H4 (cell line): ENCODE measurements around the gene UST. TPM values are rescaled to one million over a fixed set of nuclear protein-coding genes. Genes with fewer than 3 reads are reported as not detected.
A peak's percentile ranks its signal among the peaks of the same experiment; 100 is the strongest.
"Not testable (repeated sequence)": the region's sequence is repeated elsewhere in the genome, so short reads cannot be mapped to it uniquely, and the experiment has no call there.

ENCODE experiments used
- DNase-seq: peaks from one replicate; pipeline ENCODE4 v3.0.0-alpha.2; 2015; ENCODE audit warnings: low spot score
- total RNA-seq: library from RNA; depleted of rRNA; stranded (reverse); fragments of >200 nt; shearing (Covaris generic); gene quantifications from 2 replicates; pipeline ENCODE4 v1.2.3, GENCODE V29; 2014

The UST gene
- total RNA-seq, 1 experiment from 2014 or later: 11.7 TPM

GRCh38 chr6:148868314-148868713 lies 121.5 kb downstream of the UST start:
- DNase-seq: no peak

GRCh38 chr6:148868901-148869300 lies 122.1 kb downstream of the UST start:
- no peak for DNase-seq

GRCh38 chr6:148869585-148869984 lies 122.8 kb downstream of the UST start:
- peak; percentile 35 for DNase-seq

- no peak for DNase-seq
Observed at GRCh38 chr6:148873154-148873553, 126.3 kb downstream of the UST start.

GRCh38 chr6:148873868-148874267 lies 127.0 kb downstream of the UST start:
- no peak for DNase-seq

GRCh38 chr6:148874698-148875293 lies 128.0 kb downstream of the UST start:
- DNase-seq: no peak

GRCh38 chr6:148878683-148879082 lies 131.9 kb downstream of the UST start:
- DNase-seq: no peak

GRCh38 chr6:148880742-148881141 lies 133.9 kb downstream of the UST start:
- DNase-seq: not testable (repeated sequence)

GRCh38 chr6:148881593-148882311 lies 134.9 kb downstream of the UST start:
- DNase-seq: no peak

GRCh38 chr6:148883270-148883669 lies 136.4 kb downstream of the UST start:
- DNase-seq: no peak

- no peak for DNase-seq
Observed at GRCh38 chr6:148884461-148884860, 137.6 kb downstream of the UST start.

- no peak for DNase-seq
Observed at GRCh38 chr6:148885136-148885865, 138.5 kb downstream of the UST start.

- DNase-seq: no peak
Observed at GRCh38 chr6:148885925-148886845, 139.4 kb downstream of the UST start.

- DNase-seq: no peak
Observed at GRCh38 chr6:148887181-148887580, 140.4 kb downstream of the UST start.

- no peak for DNase-seq
Observed at GRCh38 chr6:148888856-148889255, 142.0 kb downstream of the UST start.

GRCh38 chr6:148890096-148890495 lies 143.3 kb downstream of the UST start:
- DNase-seq: no peak

GRCh38 chr6:148890652-148891404 lies 144.0 kb downstream of the UST start:
- no peak for DNase-seq

- DNase-seq: no peak
Observed at GRCh38 chr6:148891405-148891783, 144.6 kb downstream of the UST start.

GRCh38 chr6:148892247-148892646 lies 145.4 kb downstream of the UST start:
- DNase-seq: no peak

GRCh38 chr6:148893073-148893472 lies 146.2 kb downstream of the UST start:
- DNase-seq: no peak

GRCh38 chr6:148893481-148893880 lies 146.7 kb downstream of the UST start:
- no peak for DNase-seq
